CD14-positive monocyte (primary cell): ENCODE data around the gene SCN5A. TPM values are rescaled to one million over a fixed set of nuclear protein-coding genes. Genes with fewer than 3 reads are reported as not detected.

Experiments
- DNase-seq, 3 donors: peaks; one replicate each; pipeline ENCODE4 v3.0.0-alpha.2; 2011 to 2022
- H2AFZ ChIP-seq: 2 replicates; pipeline ENCODE4 v1.6.0; 2012; ENCODE audit warnings: mild to moderate bottlenecking, low read depth, low read length, inconsistent platforms; ENCODE audit not compliant: insufficient read depth, poor library complexity, severe bottlenecking
- H3K27ac ChIP-seq, 2 donors: 1 replicate in 1 of 2; 2 replicates in 1 of 2; pipeline ENCODE4 v1.5.1; 2012 to 2013; ENCODE audit warnings: low read length in 2 of 2, control low read depth in 1 of 2, inconsistent platforms in 1 of 2, low read depth in 1 of 2, mild to moderate bottlenecking in 1 of 2
- H3K27me3 ChIP-seq, 2 donors: one replicate each; pipeline versions ENCODE4 v1.6.0 to v1.6.1; 2011 to 2013; ENCODE audit warnings: low read length in 2 of 2; ENCODE audit not compliant: control insufficient read depth in 2 of 2, insufficient read depth in 2 of 2
- H3K36me3 ChIP-seq, 2 donors: replicated peaks in 1 of 2; 1 replicate in 1 of 2; 2 replicates in 1 of 2; pipeline versions ENCODE4 v1.5.1 to v1.6.1; 2012 to 2013; ENCODE audit warnings: low read length in 2 of 2, control low read depth in 1 of 2, inconsistent platforms in 1 of 2, mild to moderate bottlenecking in 1 of 2; ENCODE audit not compliant: insufficient read depth in 2 of 2, control insufficient read depth in 1 of 2
- H3K4me1 ChIP-seq, 2 donors: 1 replicate in 1 of 2; 2 replicates in 1 of 2; pipeline versions ENCODE4 v1.5.1 to v1.6.1; 2012 to 2013; ENCODE audit warnings: low read length in 2 of 2, control low read depth in 1 of 2, inconsistent platforms in 1 of 2, mild to moderate bottlenecking in 1 of 2, moderate library complexity in 1 of 2; ENCODE audit not compliant: insufficient read depth in 2 of 2, control insufficient read depth in 1 of 2
- H3K4me2 ChIP-seq: replicated peaks from 2 replicates; pipeline ENCODE3; 2012; ENCODE audit warnings: low read length, moderate library complexity, mild to moderate bottlenecking; ENCODE audit not compliant: poor library complexity, severe bottlenecking; ENCODE audit errors: extremely low read depth
- H3K4me3 ChIP-seq, 3 experiments: fragments of 200-600 bp in 1 of 3; sonication (generic) in 1 of 3; replicated peaks in 1 of 3; 1 replicate in 2 of 3; 2 replicates in 1 of 3; pipeline ENCODE4 v1.5.1; 2011 to 2013; ENCODE audit warnings: low read length in 3 of 3, mild to moderate bottlenecking in 3 of 3, control low read depth in 2 of 3, low read depth in 2 of 3, inconsistent platforms in 1 of 3, moderate library complexity in 1 of 3
- H3K79me2 ChIP-seq: 2 replicates; pipeline ENCODE4 v1.6.0; 2012; ENCODE audit warnings: mild to moderate bottlenecking, control low read depth, inconsistent platforms, low read length, moderate library complexity; ENCODE audit not compliant: insufficient read depth
- H3K9ac ChIP-seq: 2 replicates; pipeline ENCODE4 v1.6.0; 2017; ENCODE audit warnings: low read length, mild to moderate bottlenecking; ENCODE audit not compliant: insufficient read depth, poor library complexity, severe bottlenecking
- H3K9me3 ChIP-seq, 2 donors: replicated peaks in 1 of 2; 1 replicate in 1 of 2; 2 replicates in 1 of 2; pipeline versions ENCODE4 v1.5.1 to v1.6.1; 2012 to 2013; ENCODE audit warnings: low read length in 2 of 2, control low read depth in 1 of 2; ENCODE audit not compliant: control insufficient read depth in 1 of 2, insufficient read depth in 1 of 2
- H4K20me1 ChIP-seq: 2 replicates; pipeline ENCODE4 v1.6.0; 2012; ENCODE audit warnings: mild to moderate bottlenecking, low read length, control low read depth, moderate library complexity; ENCODE audit not compliant: insufficient read depth
- H3K27ac Mint-ChIP-seq, 7 donors: one replicate each; pipeline ENCODE4 v1.8.0; 2020; ENCODE audit warnings: mild to moderate bottlenecking in 7 of 7, mixed read lengths in 7 of 7, moderate library complexity in 6 of 7, inconsistent platforms in 2 of 7
- H3K27me3 Mint-ChIP-seq, 3 donors: one replicate each; pipeline ENCODE4 v1.8.0; 2021 to 2022; ENCODE audit warnings: low read depth in 3 of 3, mild to moderate bottlenecking in 3 of 3, mixed read lengths in 3 of 3, moderate library complexity in 3 of 3, inconsistent platforms in 1 of 3
- H3K36me3 Mint-ChIP-seq, 2 donors: one replicate each; pipeline ENCODE4 v1.8.0; 2020; ENCODE audit warnings: mixed read lengths in 2 of 2, inconsistent platforms in 1 of 2, mild to moderate bottlenecking in 1 of 2
- H3K4me1 Mint-ChIP-seq: one replicate; pipeline ENCODE4 v1.8.0; 2020; ENCODE audit warnings: mild to moderate bottlenecking, mixed read lengths
- H3K4me3 Mint-ChIP-seq, 2 donors: one replicate each; pipeline ENCODE4 v1.8.0; 2020; ENCODE audit warnings: mild to moderate bottlenecking in 2 of 2, mixed read lengths in 2 of 2, moderate library complexity in 1 of 2
- H3K9me3 Mint-ChIP-seq, 7 donors: one replicate each; pipeline ENCODE4 v1.8.0; 2020 to 2022; ENCODE audit warnings: mixed read lengths in 7 of 7, mild to moderate bottlenecking in 6 of 7, moderate library complexity in 6 of 7, inconsistent platforms in 2 of 7
- WGBS: methylation state at CpG from one replicate; pipeline ENCODE4 v1.1.5; 2013; ENCODE audit warnings: missing lambda C conversion rate; ENCODE audit not compliant: insufficient coverage; 5-methylcytosine and 5-hydroxymethylcytosine counted together
- intact Hi-C, 2 donors: fragments of 100-400 bp; cut with micrococcal nuclease; formaldehyde crosslinking; loops; one replicate each; pipeline versions ENCODE4 v1.15.0 to v1.15.1; 2023
- polyA plus RNA-seq, 3 donors: library from polyadenylated mRNA; depleted of rRNA in 1 of 3; unstranded in 2 of 3; stranded (reverse) in 1 of 3; fragments of 300-500 nt in 2 of 3; fragments of >200 nt in 1 of 3; fragmentation: Illumina TruSeq in 2 of 3; gene quantifications; 1 replicate in 2 of 3; 2 replicates in 1 of 3; pipeline ENCODE4 v1.2.3, GENCODE V29; 2012 to 2021
- TF ChIP-seq, protein P1 (sequence below): fragments of 200-600 bp; IDR thresholded peaks from one replicate; pipeline ENCODE4 v1.8.0; 2022; ENCODE audit warnings: antibody characterized with exemption, mild to moderate bottlenecking

Gene SCN5A
- polyA plus RNA-seq, 3 donors, result not detected

DNA sequence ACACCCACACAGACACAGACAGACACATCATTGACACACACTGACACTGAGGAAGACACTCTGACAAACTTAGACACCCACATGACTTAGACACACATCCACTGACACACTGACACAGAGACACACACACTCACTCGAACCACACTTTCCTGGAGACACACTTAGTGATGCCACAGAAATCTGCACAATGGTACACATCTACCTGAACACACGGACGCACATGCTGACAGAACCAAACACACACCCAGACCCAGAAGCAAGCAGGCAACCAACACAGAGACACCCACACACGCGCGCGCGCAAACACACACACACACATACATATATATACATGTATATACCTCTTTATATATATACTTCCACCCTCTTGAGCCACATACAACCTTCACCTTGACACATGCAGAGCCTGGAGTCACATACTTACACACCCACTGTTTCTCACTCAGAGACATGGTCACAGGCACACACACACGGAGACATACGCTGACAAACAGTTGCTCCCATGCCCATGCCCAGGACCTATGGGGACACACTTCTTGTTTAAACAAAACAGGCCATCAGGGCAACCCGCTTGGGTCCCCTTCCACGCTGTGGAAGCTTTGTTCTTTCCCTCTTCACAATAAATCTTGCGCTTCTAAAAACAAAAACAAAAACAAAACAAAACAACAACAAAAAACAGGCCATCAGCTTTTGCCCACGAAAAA lies 913 bp upstream of the SCN5A start:
- Histone ChIP-seq H3K79me2 (no peaks in the 10 kb centered on the region), H2AFZ (no peak overlapping the region), H3K36me3 (no peaks in the 10 kb centered on the region), H3K4me3 (peak overlapping the region in 1 of 3 experiments; percentile 49), H4K20me1 (no peaks in the 10 kb centered on the region), H3K27ac (no peak overlapping the region), H3K27me3 (peaks cover 19 to 48% of the 10 kb centered on the region in 2 donors), H3K9ac (no peak overlapping the region), H3K4me1 (peaks cover 9 to 11% of the 10 kb centered on the region in 2 donors), H3K9me3 (peaks cover 0 to 14% of the 10 kb centered on the region in 2 donors), H3K4me2 (no peak overlapping the region)
- no peak overlapping the region for H3K4me3 Mint-ChIP-seq
- H3K9me3 Mint-ChIP-seq, result peaks cover 0 to 6% (median 2%) of the 10 kb centered on the region in 7 donors
- TF ChIP-seq, protein P1, sequence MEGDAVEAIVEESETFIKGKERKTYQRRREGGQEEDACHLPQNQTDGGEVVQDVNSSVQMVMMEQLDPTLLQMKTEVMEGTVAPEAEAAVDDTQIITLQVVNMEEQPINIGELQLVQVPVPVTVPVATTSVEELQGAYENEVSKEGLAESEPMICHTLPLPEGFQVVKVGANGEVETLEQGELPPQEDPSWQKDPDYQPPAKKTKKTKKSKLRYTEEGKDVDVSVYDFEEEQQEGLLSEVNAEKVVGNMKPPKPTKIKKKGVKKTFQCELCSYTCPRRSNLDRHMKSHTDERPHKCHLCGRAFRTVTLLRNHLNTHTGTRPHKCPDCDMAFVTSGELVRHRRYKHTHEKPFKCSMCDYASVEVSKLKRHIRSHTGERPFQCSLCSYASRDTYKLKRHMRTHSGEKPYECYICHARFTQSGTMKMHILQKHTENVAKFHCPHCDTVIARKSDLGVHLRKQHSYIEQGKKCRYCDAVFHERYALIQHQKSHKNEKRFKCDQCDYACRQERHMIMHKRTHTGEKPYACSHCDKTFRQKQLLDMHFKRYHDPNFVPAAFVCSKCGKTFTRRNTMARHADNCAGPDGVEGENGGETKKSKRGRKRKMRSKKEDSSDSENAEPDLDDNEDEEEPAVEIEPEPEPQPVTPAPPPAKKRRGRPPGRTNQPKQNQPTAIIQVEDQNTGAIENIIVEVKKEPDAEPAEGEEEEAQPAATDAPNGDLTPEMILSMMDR, result no peak
- peaks cover 0 to 2% of the 10 kb centered on the region in 2 donors for H3K36me3 Mint-ChIP-seq
- H3K4me1 Mint-ChIP-seq, result peaks cover 8% of the 10 kb centered on the region
- DNase-seq, result no peak
- H3K27me3 Mint-ChIP-seq, result peaks cover 9 to 18% (median 13%) of the 10 kb centered on the region in 3 donors
- WGBS, result 67% methylated on average over 8 of the region's 14 CpGs
- intact Hi-C loops, result no loop called here
- no peak overlapping the region for H3K27ac Mint-ChIP-seq

GRCh38 chr3:38648659-38649499 lies 608 bp downstream of the SCN5A start:
- Histone ChIP-seq H3K4me3 (peak overlapping the region in 2 of 3 experiments; percentile 15 to 64), H3K4me1 (peaks cover 9 to 11% of the 10 kb centered on the region in 2 donors), H3K9me3 (peaks cover 0 to 14% of the 10 kb centered on the region in 2 donors), H3K27ac (no peak overlapping the region), H3K36me3 (no peaks in the 10 kb centered on the region), H3K79me2 (no peaks in the 10 kb centered on the region), H3K27me3 (peaks cover 19 to 48% of the 10 kb centered on the region in 2 donors), H2AFZ (peak overlapping the region; percentile 50), H3K9ac (peak overlapping the region; percentile 54), H4K20me1 (no peaks in the 10 kb centered on the region), H3K4me2 (peak overlapping the region; percentile 68)
- Mint-ChIP-seq H3K27me3 (peaks cover 6 to 17% (median 16%) of the 10 kb centered on the region in 3 donors), H3K4me3 (peak overlapping the region in 1 of 2 donors; percentile 44), H3K27ac (no peak overlapping the region), H3K36me3 (peaks cover 0 to 2% of the 10 kb centered on the region in 2 donors), H3K4me1 (peaks cover 8% of the 10 kb centered on the region), H3K9me3 (peaks cover 0 to 6% (median 2%) of the 10 kb centered on the region in 7 donors)
- 11% methylated on average over 43 of the region's 56 CpGs for WGBS
- intact Hi-C loops, result no loop called here
- TF ChIP-seq, protein P1, result no peak
- no peak for DNase-seq
